Skeletal muscle tissue (tissue), 4 donors: ENCODE results near the gene DAO. TPM values are rescaled to one million over a fixed set of nuclear protein-coding genes. Genes with fewer than 3 reads are reported as not detected.

ENCODE experiments used
- H3K27ac ChIP-seq: one replicate; pipeline ENCODE4 v1.7.0; 2013; ENCODE audit warnings: mild to moderate bottlenecking, low read depth, low read length, inconsistent platforms
- H3K27me3 ChIP-seq, 3 donors: one replicate each; pipeline ENCODE4 v1.7.0; 2013; ENCODE audit warnings: low read length in 3 of 3; ENCODE audit not compliant: control insufficient read depth in 3 of 3, insufficient read depth in 3 of 3
- H3K36me3 ChIP-seq, 3 donors: one replicate each; pipeline ENCODE4 v1.7.0; 2013; ENCODE audit warnings: low read length in 3 of 3; ENCODE audit not compliant: control insufficient read depth in 3 of 3, insufficient read depth in 3 of 3
- H3K4me1 ChIP-seq, 3 donors: one replicate each; pipeline ENCODE4 v1.7.0; 2013; ENCODE audit warnings: low read length in 3 of 3, mild to moderate bottlenecking in 3 of 3; ENCODE audit not compliant: control insufficient read depth in 3 of 3, insufficient read depth in 3 of 3
- H3K4me3 ChIP-seq, 3 donors: one replicate each; pipeline ENCODE4 v1.7.0; 2013; ENCODE audit warnings: low read length in 3 of 3
- H3K9ac ChIP-seq, 3 donors: one replicate each; pipeline ENCODE4 v1.7.0; 2013; ENCODE audit warnings: low read length in 3 of 3, mild to moderate bottlenecking in 3 of 3, moderate library complexity in 2 of 3, low read depth in 1 of 3
- H3K9me3 ChIP-seq, 3 donors: one replicate each; pipeline ENCODE4 v1.7.0; 2013; ENCODE audit warnings: low read length in 3 of 3; ENCODE audit not compliant: control insufficient read depth in 3 of 3
- total RNA-seq: library from RNA; depleted of rRNA; stranded (reverse); fragments of >200 nt; gene quantifications from one replicate; pipeline ENCODE4 v1.2.3, GENCODE V29; 2014
- donor health status: Osteomylitis.

Gene DAO
- total RNA-seq: not detected

GRCh38 chr12:108879615-108880254 lies at the start of gene DAO:
Gene DAO (plus strand): TSS chr12:108880092. CDS start chr12:108885007, 4,915 bp downstream.
- Histone ChIP-seq H3K9ac (peak within 1 kb of the TSS in 1 of 3 donors; percentile 5), H3K4me1 (peaks cover 0 to 4% (median 2%) of the 10 kb centered on the region in 3 donors), H3K9me3 (no peaks in the 10 kb centered on the region), H3K36me3 (no peaks in the 10 kb centered on the region), H3K27ac (no peak within 1 kb of the TSS), H3K27me3 (no peaks in the 10 kb centered on the region), H3K4me3 (no peak within 1 kb of the TSS)

DNA sequence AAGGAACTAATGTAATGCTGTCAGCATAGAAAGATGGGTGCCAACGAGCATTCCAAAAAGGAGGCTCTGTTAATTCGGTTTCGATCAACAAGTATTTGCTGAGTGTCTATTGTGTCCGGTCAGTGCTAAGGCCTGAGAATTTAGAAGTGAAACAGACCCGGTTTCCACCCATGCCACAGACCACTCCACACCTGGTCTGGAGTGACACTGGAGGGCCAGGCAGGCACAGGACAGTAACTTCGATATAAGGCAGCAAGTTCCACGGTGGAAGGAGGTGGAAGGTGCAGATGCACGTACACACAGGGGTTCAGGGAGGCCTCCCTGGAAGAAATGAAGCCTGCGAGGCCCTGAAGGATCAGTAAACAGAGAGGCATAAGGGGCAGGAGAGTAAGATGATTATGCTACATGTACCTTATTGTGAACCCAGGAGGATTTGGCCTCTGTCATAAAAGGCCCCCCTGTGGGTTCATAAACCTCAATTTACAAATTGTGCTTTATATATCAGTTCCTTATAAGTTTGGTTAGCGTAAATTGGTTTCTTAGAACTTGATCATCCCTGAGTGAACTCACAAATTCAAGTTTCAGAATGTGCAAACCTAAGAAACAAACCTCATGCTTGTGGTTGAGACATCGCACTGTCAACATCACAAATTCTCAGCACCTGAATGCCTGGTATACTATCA lies 48.4 kb upstream of the DAO start:
- no peaks in the 10 kb centered on the region for H3K9me3 ChIP-seq
- H3K9ac ChIP-seq: no peak overlapping the region
- H3K4me1 ChIP-seq: peaks cover 55 to 76% (median 65%) of the 10 kb centered on the region in 3 donors
- H3K27me3 ChIP-seq: no peaks in the 10 kb centered on the region
- H3K4me3 ChIP-seq: no peak overlapping the region
- H3K27ac ChIP-seq: peak overlapping the region; percentile 90
- H3K36me3 ChIP-seq: peaks cover 18 to 22% (median 22%) of the 10 kb centered on the region in 3 donors

DNA sequence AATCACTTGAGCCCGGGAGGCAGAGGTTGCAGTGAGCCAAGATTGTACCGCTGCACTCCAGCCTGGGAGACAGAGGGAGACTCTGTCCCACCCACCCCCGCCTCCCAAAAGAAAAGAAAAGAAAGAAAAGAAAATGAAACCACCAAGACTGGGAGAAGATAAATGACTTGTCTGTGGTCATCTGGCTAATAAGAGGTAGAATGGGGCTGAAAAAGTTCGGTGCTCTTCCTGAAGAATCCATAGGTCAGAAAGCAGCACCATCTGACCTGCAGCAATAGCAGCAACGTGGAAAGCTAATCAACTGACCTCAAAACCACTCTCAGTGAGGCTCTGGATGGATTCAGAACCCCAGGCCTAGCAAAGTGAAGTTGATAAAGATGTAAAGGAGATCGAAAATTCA lies 47.7 kb upstream of the DAO start:
- Histone ChIP-seq H3K4me1 (peaks cover 52 to 78% (median 66%) of the 10 kb centered on the region in 3 donors), H3K36me3 (peaks cover 20 to 22% (median 22%) of the 10 kb centered on the region in 3 donors), H3K27me3 (no peaks in the 10 kb centered on the region), H3K27ac (peak overlapping the region; percentile 90), H3K4me3 (no peak overlapping the region), H3K9ac (peak overlapping the region in 1 of 3 donors; percentile 58), H3K9me3 (no peaks in the 10 kb centered on the region)

DNA sequence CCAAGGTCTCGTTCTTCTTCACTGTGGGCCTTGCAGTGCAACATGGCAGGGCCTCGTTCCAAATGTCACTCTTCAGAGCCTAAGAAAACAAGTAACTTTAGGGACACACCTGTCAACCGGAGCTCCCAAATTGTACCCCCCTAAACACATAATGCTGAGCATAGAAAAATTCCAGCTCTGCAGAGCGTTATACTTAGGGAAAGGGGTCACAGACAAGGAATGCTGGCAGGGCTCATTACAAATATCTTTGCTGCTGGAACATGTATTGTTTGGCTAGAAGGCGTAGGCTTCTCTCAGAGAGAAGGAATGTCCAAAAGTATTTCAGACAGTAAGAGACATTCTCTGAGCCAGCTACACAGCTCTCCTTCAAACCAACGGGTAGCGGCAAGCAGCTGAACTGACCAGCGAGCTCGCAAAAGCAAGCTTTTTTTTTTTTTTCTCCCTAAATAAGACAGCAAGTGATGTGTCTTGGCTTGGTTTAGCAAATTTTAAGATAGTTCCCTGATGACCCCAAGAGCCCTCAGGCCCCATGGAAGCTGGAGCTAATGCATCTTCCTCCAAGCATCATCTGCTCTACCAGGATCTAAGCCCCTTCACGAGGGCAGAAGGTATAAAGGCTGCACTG lies 47.0 kb upstream of the DAO start:
- peak overlapping the region; percentile 90 for H3K27ac ChIP-seq
- H3K36me3 ChIP-seq: peaks cover 21 to 22% (median 22%) of the 10 kb centered on the region in 3 donors
- H3K9ac ChIP-seq: peak overlapping the region; percentile 58 to 67 (median 66)
- peaks cover 50 to 78% (median 66%) of the 10 kb centered on the region in 3 donors for H3K4me1 ChIP-seq
- H3K4me3 ChIP-seq: peak overlapping the region in 2 of 3 donors; percentile 35 to 52
- no peaks in the 10 kb centered on the region for H3K27me3 ChIP-seq
- H3K9me3 ChIP-seq: no peaks in the 10 kb centered on the region

GRCh38 chr12:108833355-108833733 lies 46.5 kb upstream of the DAO start:
- Histone ChIP-seq H3K4me1 (peaks cover 49 to 78% (median 66%) of the 10 kb centered on the region in 3 donors), H3K4me3 (peak overlapping the region in 2 of 3 donors; percentile 35 to 52), H3K27me3 (no peaks in the 10 kb centered on the region), H3K36me3 (peaks cover 20 to 22% (median 21%) of the 10 kb centered on the region in 3 donors), H3K27ac (peak overlapping the region; percentile 90), H3K9me3 (no peaks in the 10 kb centered on the region), H3K9ac (peak overlapping the region; percentile 58 to 67 (median 66))

GRCh38 chr12:108833757-108834472 lies 46.0 kb upstream of the DAO start:
- peak overlapping the region; percentile 58 to 67 (median 66) for H3K9ac ChIP-seq
- peak overlapping the region in 2 of 3 donors; percentile 35 to 52 for H3K4me3 ChIP-seq
- H3K27ac ChIP-seq: peak overlapping the region; percentile 90
- peaks cover 17 to 22% (median 21%) of the 10 kb centered on the region in 3 donors for H3K36me3 ChIP-seq
- peaks cover 50 to 78% (median 66%) of the 10 kb centered on the region in 3 donors for H3K4me1 ChIP-seq
- H3K9me3 ChIP-seq: no peaks in the 10 kb centered on the region
- H3K27me3 ChIP-seq: no peaks in the 10 kb centered on the region

GRCh38 chr12:108835860-108836634 lies 43.8 kb upstream of the DAO start:
- Histone ChIP-seq H3K4me3 (no peak overlapping the region), H3K4me1 (peaks cover 62 to 89% (median 83%) of the 10 kb centered on the region in 3 donors), H3K9me3 (no peaks in the 10 kb centered on the region), H3K27me3 (no peaks in the 10 kb centered on the region), H3K27ac (peak overlapping the region; percentile 95), H3K9ac (peak overlapping the region in 1 of 3 donors; percentile 33), H3K36me3 (peaks cover 11 to 12% (median 12%) of the 10 kb centered on the region in 3 donors)

DNA sequence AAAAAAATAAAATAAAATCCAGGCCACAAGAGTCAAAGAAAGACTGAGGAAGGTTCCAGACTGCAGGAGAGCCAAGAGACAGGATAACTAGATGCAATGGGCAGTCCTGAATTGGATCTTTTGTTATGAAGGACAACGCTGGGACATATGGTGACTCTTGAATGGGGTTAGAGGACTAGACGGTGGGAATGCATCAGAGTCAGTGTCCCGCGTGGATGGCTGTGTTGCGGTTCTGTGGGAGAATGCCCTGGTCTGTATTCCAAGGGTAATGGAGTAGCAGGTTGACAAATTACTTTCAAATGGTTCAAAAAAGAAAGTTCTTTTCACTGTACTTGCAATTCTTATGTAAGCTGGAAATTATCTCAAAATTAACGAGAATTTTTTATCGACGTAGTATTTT lies 42.7 kb upstream of the DAO start:
- peaks cover 65 to 89% (median 86%) of the 10 kb centered on the region in 3 donors for H3K4me1 ChIP-seq
- H3K27ac ChIP-seq: peak overlapping the region; percentile 95
- no peaks in the 10 kb centered on the region for H3K27me3 ChIP-seq
- no peak overlapping the region for H3K4me3 ChIP-seq
- H3K9ac ChIP-seq: peak overlapping the region in 1 of 3 donors; percentile 75
- peaks cover 7 to 9% (median 7%) of the 10 kb centered on the region in 3 donors for H3K36me3 ChIP-seq
- H3K9me3 ChIP-seq: no peaks in the 10 kb centered on the region

DNA sequence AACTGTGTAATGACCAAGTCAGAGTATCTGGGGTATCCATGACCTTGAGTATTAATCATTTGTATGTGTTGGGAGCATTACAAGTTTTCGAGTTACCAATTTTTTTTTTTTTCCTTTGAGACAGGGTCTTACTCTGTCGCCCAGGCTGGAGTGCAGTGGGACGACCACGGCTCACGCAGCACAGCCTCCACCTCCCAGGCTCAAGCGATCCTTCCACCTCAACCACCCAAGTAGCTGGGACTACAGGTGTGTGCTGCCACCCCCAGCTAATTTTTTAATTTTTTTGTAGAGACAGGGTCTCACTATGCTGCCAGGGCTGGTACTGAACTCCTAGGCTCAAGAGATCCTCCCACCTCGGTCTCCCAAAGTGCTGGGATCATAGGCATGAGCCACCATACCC lies 42.2 kb upstream of the DAO start:
- no peaks in the 10 kb centered on the region for H3K9me3 ChIP-seq
- H3K36me3 ChIP-seq: peaks cover 7 to 14% (median 9%) of the 10 kb centered on the region in 3 donors
- peak overlapping the region in 2 of 3 donors; percentile 69 to 75 for H3K9ac ChIP-seq
- no peaks in the 10 kb centered on the region for H3K27me3 ChIP-seq
- H3K4me1 ChIP-seq: peaks cover 65 to 87% (median 86%) of the 10 kb centered on the region in 3 donors
- no peak overlapping the region for H3K4me3 ChIP-seq
- H3K27ac ChIP-seq: peak overlapping the region; percentile 95
